ENCODE measurements around the gene PCSK2. TPM values are rescaled to one million over a fixed set of nuclear protein-coding genes. Genes with fewer than 3 reads are reported as not detected.

Gene PCSK2
- polyA plus RNA-seq, 3 donors: not detected

- TF ChIP-seq, protein P1, sequence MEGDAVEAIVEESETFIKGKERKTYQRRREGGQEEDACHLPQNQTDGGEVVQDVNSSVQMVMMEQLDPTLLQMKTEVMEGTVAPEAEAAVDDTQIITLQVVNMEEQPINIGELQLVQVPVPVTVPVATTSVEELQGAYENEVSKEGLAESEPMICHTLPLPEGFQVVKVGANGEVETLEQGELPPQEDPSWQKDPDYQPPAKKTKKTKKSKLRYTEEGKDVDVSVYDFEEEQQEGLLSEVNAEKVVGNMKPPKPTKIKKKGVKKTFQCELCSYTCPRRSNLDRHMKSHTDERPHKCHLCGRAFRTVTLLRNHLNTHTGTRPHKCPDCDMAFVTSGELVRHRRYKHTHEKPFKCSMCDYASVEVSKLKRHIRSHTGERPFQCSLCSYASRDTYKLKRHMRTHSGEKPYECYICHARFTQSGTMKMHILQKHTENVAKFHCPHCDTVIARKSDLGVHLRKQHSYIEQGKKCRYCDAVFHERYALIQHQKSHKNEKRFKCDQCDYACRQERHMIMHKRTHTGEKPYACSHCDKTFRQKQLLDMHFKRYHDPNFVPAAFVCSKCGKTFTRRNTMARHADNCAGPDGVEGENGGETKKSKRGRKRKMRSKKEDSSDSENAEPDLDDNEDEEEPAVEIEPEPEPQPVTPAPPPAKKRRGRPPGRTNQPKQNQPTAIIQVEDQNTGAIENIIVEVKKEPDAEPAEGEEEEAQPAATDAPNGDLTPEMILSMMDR (IDR thresholded peaks at IDR 0.05): no peak
- intact Hi-C loops (cut with micrococcal nuclease): no loop called here
- no peaks in the 10 kb centered on the region for H3K36me3 Mint-ChIP-seq
- H3K4me1 Mint-ChIP-seq: no peaks in the 10 kb centered on the region
- Histone ChIP-seq H3K27me3 (ENCODE audit: control insufficient read depth in 2 of 2, insufficient read depth in 2 of 2, low read length in 2 of 2) (no peaks in the 10 kb centered on the region), H3K79me2 (ENCODE audit: insufficient read depth, low read length) (no peaks in the 10 kb centered on the region), H3K36me3 (replicated peaks in 1 of 2; ENCODE audit: control insufficient read depth in 1 of 2, insufficient read depth in 2 of 2, low read length in 2 of 2) (no peaks in the 10 kb centered on the region), H2AFZ (ENCODE audit: insufficient read depth, low read depth, low read length, poor library complexity, severe bottlenecking) (no peak overlapping the region), H3K27ac (ENCODE audit: low read depth in 1 of 2, low read length in 2 of 2) (no peak overlapping the region), H3K9ac (ENCODE audit: insufficient read depth, low read length, poor library complexity, severe bottlenecking) (no peak overlapping the region), H3K4me2 (replicated peaks; ENCODE audit: extremely low read depth, low read length, poor library complexity, severe bottlenecking) (no peak overlapping the region), H3K9me3 (replicated peaks in 1 of 2; ENCODE audit: control insufficient read depth in 1 of 2, insufficient read depth in 1 of 2, low read length in 2 of 2) (no peaks in the 10 kb centered on the region), H3K4me3 (replicated peaks in 1 of 3; ENCODE audit: low read depth in 2 of 3, low read length in 3 of 3) (no peak overlapping the region), H4K20me1 (ENCODE audit: insufficient read depth, low read length) (no peaks in the 10 kb centered on the region), H3K4me1 (ENCODE audit: control insufficient read depth in 1 of 2, insufficient read depth in 2 of 2, low read length in 2 of 2) (no peaks in the 10 kb centered on the region)
- WGBS (ENCODE audit: insufficient coverage): 97% methylated on average over 10 of the region's 11 CpGs
- peak overlapping the region in 1 of 7 donors; percentile 19 for H3K27ac Mint-ChIP-seq
- peaks cover 3 to 11% (median 10%) of the 10 kb centered on the region in 3 donors for H3K27me3 Mint-ChIP-seq (ENCODE audit: low read depth in 3 of 3)
- H3K9me3 Mint-ChIP-seq: peaks cover 0 to 4% (median 0%) of the 10 kb centered on the region in 7 donors
- DNase-seq: no peak
- no peak overlapping the region for H3K4me3 Mint-ChIP-seq
Measured at GRCh38 chr20:17436664-17437063, 209.8 kb downstream of the PCSK2 start.

- Mint-ChIP-seq H3K27ac (no peak overlapping the region), H3K4me1 (no peaks in the 10 kb centered on the region), H3K9me3 (peaks cover 0 to 7% (median 0%) of the 10 kb centered on the region in 7 donors), H3K27me3 (ENCODE audit: low read depth in 3 of 3) (peaks cover 3 to 11% (median 10%) of the 10 kb centered on the region in 3 donors), H3K4me3 (no peak overlapping the region), H3K36me3 (no peaks in the 10 kb centered on the region)
- H3K4me2 ChIP-seq (replicated peaks; ENCODE audit: extremely low read depth, low read length, poor library complexity, severe bottlenecking): no peak overlapping the region
- no peaks in the 10 kb centered on the region for H3K36me3 ChIP-seq (replicated peaks in 1 of 2; ENCODE audit: control insufficient read depth in 1 of 2, insufficient read depth in 2 of 2, low read length in 2 of 2)
- no peak for DNase-seq
- no peak overlapping the region for H3K27ac ChIP-seq (ENCODE audit: low read depth in 1 of 2, low read length in 2 of 2)
- H3K4me1 ChIP-seq (ENCODE audit: control insufficient read depth in 1 of 2, insufficient read depth in 2 of 2, low read length in 2 of 2): no peaks in the 10 kb centered on the region
- 35% methylated on average over 3 of the region's 8 CpGs for WGBS (ENCODE audit: insufficient coverage)
- no peak overlapping the region for H2AFZ ChIP-seq (ENCODE audit: insufficient read depth, low read depth, low read length, poor library complexity, severe bottlenecking)
- intact Hi-C loops (cut with micrococcal nuclease): no loop called here
- TF ChIP-seq, protein P1 (IDR thresholded peaks at IDR 0.05): no peak
- H3K27me3 ChIP-seq (ENCODE audit: control insufficient read depth in 2 of 2, insufficient read depth in 2 of 2, low read length in 2 of 2): no peaks in the 10 kb centered on the region
- H4K20me1 ChIP-seq (ENCODE audit: insufficient read depth, low read length): no peaks in the 10 kb centered on the region
- H3K4me3 ChIP-seq (replicated peaks in 1 of 3; ENCODE audit: low read depth in 2 of 3, low read length in 3 of 3): no peak overlapping the region
- no peak overlapping the region for H3K9ac ChIP-seq (ENCODE audit: insufficient read depth, low read length, poor library complexity, severe bottlenecking)
- no peaks in the 10 kb centered on the region for H3K9me3 ChIP-seq (replicated peaks in 1 of 2; ENCODE audit: control insufficient read depth in 1 of 2, insufficient read depth in 1 of 2, low read length in 2 of 2)
- no peaks in the 10 kb centered on the region for H3K79me2 ChIP-seq (ENCODE audit: insufficient read depth, low read length)
Measured at GRCh38 chr20:17437251-17437650, 210.4 kb downstream of the PCSK2 start.

All from CD14-positive monocyte (primary cell).